H1 (cell line): Measurements from ENCODE around the gene CHSY3. TPM values are rescaled to one million over a fixed set of nuclear protein-coding genes. Genes with fewer than 3 reads are reported as not detected.

ENCODE experiments used
- CTCF ChIA-PET: fragments of 300-600 bp; sonication (Branson Sonifier 250); formaldehyde crosslinking; loops from one replicate; lab custom pipeline; 2021; ENCODE audit not compliant: partially characterized antibody; lab: Charles Lee
- POLR2A ChIA-PET: fragments of 300-600 bp; sonication (Branson Sonifier 250); formaldehyde crosslinking; loops from one replicate; lab custom pipeline; 2021; ENCODE audit warnings: inconsistent platforms; ENCODE audit not compliant: partially characterized antibody; lab: Charles Lee
- DNase-seq, 2 experiments: peaks; one replicate each; pipeline versions ENCODE4 v3.0.0 to v3.0.0-alpha.2; 2010 to 2022; ENCODE audit warnings: low spot score in 2 of 2, low read depth in 1 of 2, mixed read lengths in 1 of 2
- FAIRE-seq: peaks from 2 replicates; lab custom pipeline; 2011; peaks lifted over from hg19 to GRCh38; lab: Jason Lieb, UNC
- H2AFZ ChIP-seq: 2 replicates; pipeline ENCODE4 v1.8.1; 2012; ENCODE audit warnings: low read length, inconsistent platforms
- H2AK5ac ChIP-seq: 2 replicates; pipeline ENCODE4 v1.6.1; 2013; ENCODE audit warnings: low read depth, low read length
- H2BK120ac ChIP-seq: replicated peaks from 2 replicates; pipeline ENCODE3; 2013; ENCODE audit warnings: low read depth, low read length, inconsistent platforms
- H2BK12ac ChIP-seq: 2 replicates; pipeline ENCODE4 v1.6.1; 2013; ENCODE audit warnings: low read depth, low read length
- H2BK15ac ChIP-seq: 2 replicates; pipeline ENCODE4 v1.6.1; 2013; ENCODE audit warnings: low read length
- H2BK20ac ChIP-seq: 2 replicates; pipeline ENCODE4 v1.6.1; 2013; ENCODE audit warnings: low read length
- H2BK5ac ChIP-seq: 2 replicates; pipeline ENCODE4 v1.6.1; 2013; ENCODE audit warnings: low read depth, low read length
- H3K14ac ChIP-seq: 2 replicates; pipeline ENCODE4 v1.6.1; 2013; ENCODE audit warnings: inconsistent platforms; ENCODE audit not compliant: insufficient read length
- H3K18ac ChIP-seq: 2 replicates; pipeline ENCODE4 v1.6.1; 2013; ENCODE audit warnings: low read length; ENCODE audit errors: extremely low read depth
- H3K23ac ChIP-seq: 2 replicates; pipeline ENCODE4 v1.6.1; 2013; ENCODE audit warnings: inconsistent platforms; ENCODE audit not compliant: insufficient read length
- H3K23me2 ChIP-seq: 2 replicates; pipeline ENCODE4 v1.6.1; 2013; ENCODE audit warnings: low read depth, low read length
- H3K27ac ChIP-seq: 2 replicates; pipeline ENCODE4 v1.6.1; 2011; ENCODE audit warnings: low read depth, low read length, inconsistent platforms
- H3K27me3 ChIP-seq, 4 experiments: replicated peaks in 1 of 4; 1 replicate in 1 of 4; 2 replicates in 3 of 4; pipeline versions ENCODE4 v1.6.1 to v1.8.1; 2011 to 2013; ENCODE audit warnings: low read length in 3 of 4, mild to moderate bottlenecking in 3 of 4, inconsistent platforms in 2 of 4, mixed read lengths in 2 of 4, moderate library complexity in 1 of 4; ENCODE audit not compliant: control insufficient read depth in 3 of 4, insufficient read depth in 3 of 4; ENCODE audit errors: extremely low read depth in 1 of 4
- H3K36me3 ChIP-seq, 4 experiments: 2 replicates each; pipeline versions ENCODE4 v1.6.1 to v1.8.1; 2011 to 2013; ENCODE audit warnings: mild to moderate bottlenecking in 4 of 4, low read length in 3 of 4, moderate library complexity in 2 of 4, control low read depth in 1 of 4, inconsistent platforms in 1 of 4; ENCODE audit not compliant: insufficient read depth in 4 of 4, control insufficient read depth in 2 of 4
- H3K4ac ChIP-seq: replicated peaks from 2 replicates; pipeline ENCODE3; 2013; ENCODE audit warnings: low read length, low read depth, mixed read lengths, inconsistent platforms; ENCODE audit not compliant: insufficient read length
- H3K4me1 ChIP-seq, 4 experiments: replicated peaks in 1 of 4; 1 replicate in 1 of 4; 2 replicates in 3 of 4; pipeline versions ENCODE4 v1.6.1 to v1.8.1; 2011 to 2013; ENCODE audit warnings: low read length in 3 of 4, inconsistent platforms in 2 of 4, mixed read lengths in 1 of 4; ENCODE audit not compliant: insufficient read depth in 4 of 4, control insufficient read depth in 3 of 4
- H3K4me2 ChIP-seq, 2 experiments: 2 replicates each; pipeline versions ENCODE4 v1.6.1 to v1.8.1; 2011 to 2013; ENCODE audit warnings: low read depth in 2 of 2, low read length in 2 of 2, control low read depth in 1 of 2, inconsistent platforms in 1 of 2, mild to moderate bottlenecking in 1 of 2; ENCODE audit not compliant: insufficient read depth in 1 of 2
- H3K4me3 ChIP-seq, 4 experiments: fragments of 200-600, 300-600 bp in 1 of 4; sonication (generic), shearing (Covaris generic), sonication (Bioruptor Twin) in 1 of 4; 2 replicates each; pipeline versions ENCODE4 v1.5.1 to v1.8.1; 2011 to 2016; ENCODE audit warnings: low read length in 4 of 4, low read depth in 3 of 4, control low read depth in 2 of 4, inconsistent platforms in 2 of 4, mild to moderate bottlenecking in 2 of 4, mixed read lengths in 1 of 4, moderate library complexity in 1 of 4; ENCODE audit not compliant: insufficient read depth in 2 of 4; ENCODE audit errors: extremely low read depth in 1 of 4
- H3K56ac ChIP-seq: replicated peaks from 2 replicates; pipeline ENCODE3; 2013; ENCODE audit warnings: low read depth, mild to moderate bottlenecking, mixed read lengths, low read length, inconsistent platforms; ENCODE audit not compliant: insufficient read length
- H3K79me1 ChIP-seq: 2 replicates; pipeline ENCODE4 v1.6.1; 2013; ENCODE audit warnings: low read depth, low read length, control low read depth
- H3K79me2 ChIP-seq, 2 experiments: 2 replicates each; pipeline versions ENCODE4 v1.6.1 to v1.8.1; 2012 to 2013; ENCODE audit warnings: low read length in 2 of 2, mild to moderate bottlenecking in 2 of 2, inconsistent platforms in 1 of 2; ENCODE audit not compliant: insufficient read depth in 2 of 2, control insufficient read depth in 1 of 2
- H3K9ac ChIP-seq, 4 experiments: replicated peaks in 1 of 4; 1 replicate in 1 of 4; 2 replicates in 3 of 4; pipeline versions ENCODE4 v1.6.1 to v1.8.1; 2011 to 2013; ENCODE audit warnings: low read depth in 3 of 4, low read length in 3 of 4, control low read depth in 2 of 4, mild to moderate bottlenecking in 2 of 4, moderate library complexity in 2 of 4, inconsistent platforms in 1 of 4; ENCODE audit errors: extremely low read depth in 1 of 4
- H3K9me3 ChIP-seq, 2 experiments: 2 replicates each; pipeline versions ENCODE4 v1.6.1 to v1.8.1; 2012 to 2013; ENCODE audit warnings: mild to moderate bottlenecking in 2 of 2, moderate library complexity in 2 of 2, control low read depth in 1 of 2, inconsistent platforms in 1 of 2, low read depth in 1 of 2, low read length in 1 of 2, mixed read lengths in 1 of 2; ENCODE audit not compliant: insufficient read depth in 2 of 2
- H4K20me1 ChIP-seq, 2 experiments: replicated peaks in 1 of 2; 2 replicates each; pipeline versions ENCODE3 to v1.8.1; 2011 to 2013; ENCODE audit warnings: inconsistent platforms in 2 of 2, low read length in 2 of 2, mild to moderate bottlenecking in 1 of 2; ENCODE audit not compliant: insufficient read depth in 2 of 2, control insufficient read depth in 1 of 2
- H4K5ac ChIP-seq: 2 replicates; pipeline ENCODE4 v1.6.1; 2013; ENCODE audit warnings: low read length, low read depth, mixed read lengths, inconsistent platforms; ENCODE audit not compliant: insufficient read length
- H4K8ac ChIP-seq: 2 replicates; pipeline ENCODE4 v1.8.0; 2013; ENCODE audit warnings: mild to moderate bottlenecking, moderate library complexity, low read length, inconsistent platforms; ENCODE audit not compliant: insufficient read depth; ENCODE audit errors: extremely low read depth
- H4K91ac ChIP-seq: replicated peaks from 2 replicates; pipeline ENCODE3; 2013; ENCODE audit warnings: low read length, mixed read lengths, inconsistent platforms; ENCODE audit not compliant: insufficient read length
- BCL11A ChIP-seq, 2 experiments: IDR thresholded peaks; one replicate each; pipeline ENCODE4 v1.6.1; 2011; ENCODE audit warnings: low read depth in 2 of 2, low read length in 2 of 2, mild to moderate bottlenecking in 2 of 2
- GTF2F1 ChIP-seq: IDR thresholded peaks from 2 replicates; pipeline ENCODE4 v1.6.1; 2012; ENCODE audit warnings: low read depth, low read length, improper control_type of control experiment, borderline replicate concordance
- RFX5 ChIP-seq: IDR thresholded peaks from 2 replicates; pipeline ENCODE4 v1.6.1; 2011; ENCODE audit warnings: low read depth, low read length, improper control_type of control experiment, borderline replicate concordance
- YY1 ChIP-seq: IDR thresholded peaks from 2 replicates; pipeline ENCODE4 v1.6.1; 2011; ENCODE audit warnings: low read depth, mild to moderate bottlenecking, low read length
- ZNF274 ChIP-seq: IDR thresholded peaks from 2 replicates; pipeline ENCODE4 v1.7.0; 2012; ENCODE audit warnings: low read length, borderline replicate concordance; ENCODE audit errors: extremely low read depth
- WGBS, 2 experiments: shearing (Covaris generic) in 1 of 2; methylation state at CpG; one replicate each; pipeline versions ENCODE4 v1.1.6 to v1.1.7; 2013 to 2015; ENCODE audit warnings: low lambda C conversion rate in 2 of 2, mixed read lengths in 2 of 2, inconsistent platforms in 1 of 2, low coverage in 1 of 2, missing lambda C conversion rate in 1 of 2; ENCODE audit not compliant: insufficient replicate concordance in 2 of 2, insufficient coverage in 1 of 2, insufficient read length in 1 of 2; ENCODE audit errors: extremely low coverage in 1 of 2, missing lambda C conversion rate in 1 of 2; 5-methylcytosine and 5-hydroxymethylcytosine counted together
- polyA plus RNA-seq, 7 experiments: library from polyadenylated mRNA; depleted of rRNA in 3 of 7; stranded (reverse) in 5 of 7; unstranded in 2 of 7; fragments of >200 nt in 5 of 7; fragments of 200-250 nt in 2 of 7; gene quantifications; 1 replicate in 5 of 7; 2 replicates in 1 of 7; 4 replicates in 1 of 7; pipeline versions ENCODE4 v1.2.1 to v1.2.3, GENCODE V29; 2011 to 2013; ENCODE audit warnings: missing spikeins in 2 of 7, mixed read lengths in 2 of 7
- total RNA-seq: library from RNA; stranded (reverse); fragmentation: NEBNext Ultra II Directional; extraction: Animal tissue kit (Norgen Biotek cat#: 25700); gene quantifications from 2 replicates; pipeline ENCODE4 v1.2.1, GENCODE V29; 2021

Gene CHSY3
- total and polyA plus RNA-seq, 2 of the 8 experiments (the other 6 are each of a cell fraction or from before 2014, with no cell fraction given), result 0.24 to 1.8 TPM

DNA sequence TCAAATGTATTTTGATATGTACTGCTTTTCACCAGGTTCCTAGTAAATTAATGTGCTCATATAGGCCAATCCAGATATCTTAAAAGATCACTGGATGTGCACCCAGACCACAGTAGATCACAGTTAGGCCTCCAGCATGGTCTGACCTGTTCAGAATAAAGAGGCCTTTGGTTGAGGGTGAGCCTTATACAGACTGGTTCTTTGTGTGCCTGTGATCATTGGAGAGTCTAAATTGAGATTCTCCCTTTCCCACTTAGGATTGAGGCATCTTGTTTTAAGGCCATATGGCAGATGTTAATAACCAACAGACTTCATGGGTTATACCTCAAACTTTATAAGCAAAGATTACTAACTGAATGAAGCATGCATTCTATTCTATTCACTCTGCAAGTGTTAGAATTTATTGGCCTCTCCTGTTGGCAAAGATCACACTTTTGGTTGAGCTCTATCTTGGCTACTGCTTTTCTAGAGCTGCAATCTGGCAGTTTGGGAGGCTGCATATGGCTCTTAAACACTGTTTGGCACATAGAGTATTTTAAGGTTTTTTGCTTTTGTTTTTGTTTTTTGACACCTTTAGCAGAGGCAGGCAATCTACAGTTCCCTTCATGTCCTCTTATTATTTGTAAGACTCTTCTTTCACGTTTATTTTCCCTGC lies 8.5 kb downstream of the CHSY3 start:
- H2BK20ac ChIP-seq, result no peak overlapping the region
- no peak overlapping the region for H3K18ac ChIP-seq
- no peak overlapping the region for H3K4me3 ChIP-seq
- no peak overlapping the region for H2BK120ac ChIP-seq
- H3K23ac ChIP-seq, result no peak overlapping the region
- ChIA-PET POLR2A (no interaction called here), CTCF (no interaction called here)
- H2AK5ac ChIP-seq, result no peak overlapping the region
- H4K91ac ChIP-seq, result no peak overlapping the region
- peaks cover 0 to 2% (median 0%) of the 10 kb centered on the region in 4 experiments; a peak in 1 of 7 replicates for H3K4me1 ChIP-seq
- no peak overlapping the region for H2BK15ac ChIP-seq
- H3K27me3 ChIP-seq, result no peaks in the 10 kb centered on the region
- H2AFZ ChIP-seq, result no peak overlapping the region
- DNase-seq (no peak), FAIRE-seq (no peak)
- no peak overlapping the region for H3K9ac ChIP-seq
- no peaks in the 10 kb centered on the region for H3K79me2 ChIP-seq
- no peaks in the 10 kb centered on the region for H3K79me1 ChIP-seq
- no peak overlapping the region for H3K27ac ChIP-seq
- no peak overlapping the region for H4K8ac ChIP-seq
- 86% methylated on average over 1 of the region's 1 CpG; no CpG with 5 or more reads in 1 of the 2 experiments for WGBS, 2 experiments
- no peaks in the 10 kb centered on the region for H3K36me3 ChIP-seq
- H3K9me3 ChIP-seq, result no peaks in the 10 kb centered on the region
- H3K4me2 ChIP-seq, result no peak overlapping the region
- H2BK5ac ChIP-seq, result no peak overlapping the region
- no peak overlapping the region for H2BK12ac ChIP-seq
- H4K20me1 ChIP-seq, result no peaks in the 10 kb centered on the region
- no peak overlapping the region for H3K4ac ChIP-seq
- H4K5ac ChIP-seq, result no peak overlapping the region
- no peak overlapping the region for H3K56ac ChIP-seq
- no peaks in the 10 kb centered on the region for H3K23me2 ChIP-seq
- H3K14ac ChIP-seq, result no peak overlapping the region
- no peak for TF ChIP-seq GTF2F1
- TF ChIP-seq ZNF274, result no peak
- no peak for TF ChIP-seq YY1
- no peak for TF ChIP-seq BCL11A (IDR thresholded peaks at IDR 0.05; ENCODE audit: low read depth in 2 of 2, low read length in 2 of 2)
- no peak for TF ChIP-seq RFX5
